A673 (cell line): ENCODE measurements around the gene TOMT. TPM values are rescaled to one million over a fixed set of nuclear protein-coding genes. Genes with fewer than 3 reads are reported as not detected.

ENCODE experiments used
- BruUV-seq: library from RNA; stranded (reverse); fragments of 400-500 nt; replicated peaks from 2 replicates; lab custom pipeline; 2021; lab: Mats Ljungman, UMichigan
- CTCF ChIA-PET: fragments of 300-600 bp; sonication (Branson Sonifier 250); formaldehyde crosslinking; loops from one replicate; lab custom pipeline; 2022; ENCODE audit warnings: antibody characterized with exemption; lab: Charles Lee
- POLR2A ChIA-PET: fragments of 300-600 bp; sonication (Branson Sonifier 250); formaldehyde crosslinking; loops from one replicate; lab custom pipeline; 2022; ENCODE audit warnings: antibody characterized with exemption; ENCODE audit not compliant: low non-redundant PET; lab: Charles Lee
- DNase-seq: peaks from one replicate; pipeline ENCODE4 v3.0.0-alpha.2; 2015; ENCODE audit warnings: low spot score
- H3K27ac ChIP-seq: fragments of 200-600 bp; sonication (generic); 2 replicates; pipeline ENCODE4 v1.5.1; 2016; ENCODE audit warnings: mixed run types, low read depth, mild to moderate bottlenecking, mixed read lengths, antibody characterized with exemption, low read length; ENCODE audit not compliant: poor library complexity, severe bottlenecking
- H3K27me3 ChIP-seq: fragments of 200-600 bp; sonication (generic); replicated peaks from 2 replicates; pipeline ENCODE4 v1.6.1; 2017; ENCODE audit warnings: mixed run types, low read depth, mild to moderate bottlenecking, mixed read lengths, antibody characterized with exemption, low read length; ENCODE audit not compliant: insufficient read depth, poor library complexity
- H3K36me3 ChIP-seq: fragments of 200-600 bp; sonication (generic); 2 replicates; pipeline ENCODE4 v1.6.1; 2016; ENCODE audit warnings: mixed run types, mild to moderate bottlenecking, mixed read lengths, antibody characterized with exemption, low read length; ENCODE audit not compliant: insufficient read depth, poor library complexity, severe bottlenecking
- H3K4me1 ChIP-seq: fragments of 200-600 bp; sonication (generic); 2 replicates; pipeline ENCODE4 v1.6.1; 2017; ENCODE audit warnings: mixed run types, mild to moderate bottlenecking, mixed read lengths, antibody characterized with exemption, low read length; ENCODE audit not compliant: insufficient read depth, poor library complexity, severe bottlenecking
- H3K4me3 ChIP-seq: fragments of 200-600 bp; sonication (generic); 2 replicates; pipeline ENCODE4 v1.5.1; 2016; ENCODE audit warnings: low read depth, mixed run types, mild to moderate bottlenecking, mixed read lengths, low read length; ENCODE audit not compliant: poor library complexity, severe bottlenecking
- H3K9me3 ChIP-seq: fragments of 200-600 bp; sonication (generic); 2 replicates; pipeline ENCODE4 v1.6.1; 2016; ENCODE audit warnings: mixed run types, low read depth, mild to moderate bottlenecking, mixed read lengths, antibody characterized with exemption, low read length; ENCODE audit not compliant: poor library complexity, severe bottlenecking
- EZH2 ChIP-seq: fragments of 200-600 bp; sonication (generic); IDR thresholded peaks from 2 replicates; pipeline ENCODE4 v1.6.1; 2017; ENCODE audit warnings: borderline replicate concordance, low read depth, mild to moderate bottlenecking, mixed read lengths, antibody characterized with exemption, low read length; ENCODE audit not compliant: poor library complexity, severe bottlenecking
- intact Hi-C: fragments of 100-400 bp; cut with micrococcal nuclease; formaldehyde crosslinking; loops from one replicate; pipeline ENCODE4 v1.10.0; 2022; ENCODE audit not compliant: unreplicated experiment
- total RNA-seq: library from RNA; stranded (reverse); gene quantifications from 2 replicates; pipeline ENCODE4 v1.2.3, GENCODE V29; 2021
- TF ChIP-seq, protein P1 (sequence below): fragments of 300-800, 200-600 bp; sonication (generic); conservative IDR thresholded peaks from 2 replicates; pipeline ENCODE4 v1.5.1; 2017; ENCODE audit warnings: low read depth, mild to moderate bottlenecking, antibody characterized with exemption, low read length, moderate library complexity, mixed read lengths

TOMT gene
- total RNA-seq, 1 experiment from 2014 or later, result not detected

DNA sequence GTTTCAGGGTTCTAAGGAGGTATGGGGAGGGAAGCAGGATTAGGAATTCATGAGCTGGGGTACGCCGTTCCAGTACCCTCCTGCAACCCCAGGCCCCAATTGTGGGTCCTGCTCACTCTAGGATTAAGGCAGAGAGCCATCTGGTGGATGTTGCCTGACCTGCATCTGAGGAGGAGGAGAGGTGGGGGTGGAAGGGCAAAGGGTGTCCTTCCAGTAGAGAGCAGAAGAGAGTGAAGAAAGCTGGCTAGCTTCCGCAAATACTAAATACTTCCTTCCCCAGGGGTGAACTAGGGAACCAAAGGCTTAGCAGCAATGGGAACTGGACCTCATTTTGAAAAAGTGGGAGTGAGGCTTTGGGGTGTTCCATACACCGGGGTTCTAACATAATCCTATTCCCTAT is 14.4 kb upstream of the TOMT start:
- no peaks in the 10 kb centered on the region for H3K9me3 ChIP-seq
- no peaks in the 10 kb centered on the region for H3K4me1 ChIP-seq
- H3K27ac ChIP-seq, result no peak overlapping the region
- intact Hi-C loops, result loop anchor here (1.0 to 2.0 kb wide), 2 partner anchors 66 to 114 kb away; no protein-coding TSS in a partner anchor
- ChIA-PET POLR2A (no interaction called here), CTCF (interaction anchor here (1.1 to 3.7 kb wide), 3 partner anchors 51 to 340 kb away, joined by 3 to 59 read pairs (median 5); no protein-coding TSS in a partner anchor)
- peaks cover 3% of the 10 kb centered on the region for H3K36me3 ChIP-seq
- BruUV-seq, result no TSS peak
- peak; percentile 81 for DNase-seq
- H3K27me3 ChIP-seq, result no peaks in the 10 kb centered on the region
- H3K4me3 ChIP-seq, result no peak overlapping the region
- no peak for TF ChIP-seq EZH2
- TF ChIP-seq, protein P1, sequence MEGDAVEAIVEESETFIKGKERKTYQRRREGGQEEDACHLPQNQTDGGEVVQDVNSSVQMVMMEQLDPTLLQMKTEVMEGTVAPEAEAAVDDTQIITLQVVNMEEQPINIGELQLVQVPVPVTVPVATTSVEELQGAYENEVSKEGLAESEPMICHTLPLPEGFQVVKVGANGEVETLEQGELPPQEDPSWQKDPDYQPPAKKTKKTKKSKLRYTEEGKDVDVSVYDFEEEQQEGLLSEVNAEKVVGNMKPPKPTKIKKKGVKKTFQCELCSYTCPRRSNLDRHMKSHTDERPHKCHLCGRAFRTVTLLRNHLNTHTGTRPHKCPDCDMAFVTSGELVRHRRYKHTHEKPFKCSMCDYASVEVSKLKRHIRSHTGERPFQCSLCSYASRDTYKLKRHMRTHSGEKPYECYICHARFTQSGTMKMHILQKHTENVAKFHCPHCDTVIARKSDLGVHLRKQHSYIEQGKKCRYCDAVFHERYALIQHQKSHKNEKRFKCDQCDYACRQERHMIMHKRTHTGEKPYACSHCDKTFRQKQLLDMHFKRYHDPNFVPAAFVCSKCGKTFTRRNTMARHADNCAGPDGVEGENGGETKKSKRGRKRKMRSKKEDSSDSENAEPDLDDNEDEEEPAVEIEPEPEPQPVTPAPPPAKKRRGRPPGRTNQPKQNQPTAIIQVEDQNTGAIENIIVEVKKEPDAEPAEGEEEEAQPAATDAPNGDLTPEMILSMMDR, result peak; percentile 91

DNA sequence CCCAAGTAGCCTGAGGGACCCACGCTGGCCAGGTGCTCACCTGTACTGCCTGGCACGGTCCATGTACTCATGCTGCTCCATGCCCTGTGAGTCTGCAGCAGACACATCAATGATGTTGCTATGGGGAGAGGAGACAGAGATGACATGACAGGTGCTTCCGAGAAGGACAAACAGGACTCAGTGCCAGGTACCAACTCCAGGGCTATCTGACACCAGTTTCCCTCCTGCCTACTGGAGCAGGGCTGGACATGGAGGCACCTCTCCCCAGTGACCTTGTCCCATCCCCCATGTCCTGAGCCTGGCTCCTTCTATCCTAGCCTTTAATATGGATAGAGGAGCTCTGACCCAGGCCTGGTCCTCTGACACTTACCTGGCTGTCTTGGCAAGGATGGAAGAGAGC is 7.0 kb upstream of the TOMT start:
- H3K27ac ChIP-seq, result no peak overlapping the region
- BruUV-seq, result no TSS peak
- ChIA-PET POLR2A (no interaction called here), CTCF (no interaction called here)
- no peaks in the 10 kb centered on the region for H3K27me3 ChIP-seq
- DNase-seq, result no peak
- peaks cover 24% of the 10 kb centered on the region for H3K36me3 ChIP-seq
- H3K4me1 ChIP-seq, result peaks cover 13% of the 10 kb centered on the region
- H3K4me3 ChIP-seq, result no peak overlapping the region
- intact Hi-C loops, result no loop called here
- TF ChIP-seq, protein P1, result no peak
- no peak for TF ChIP-seq EZH2
- H3K9me3 ChIP-seq, result no peaks in the 10 kb centered on the region

- DNase-seq, result no peak
- ChIA-PET CTCF (interaction anchor here (0.6 kb wide), 1 partner anchor 68 kb away, joined by 5 read pairs; no protein-coding TSS in a partner anchor), POLR2A (no interaction called here)
- Histone ChIP-seq H3K36me3 (peaks cover 21% of the 10 kb centered on the region), H3K4me1 (peaks cover 14% of the 10 kb centered on the region), H3K27ac (no peak overlapping the region), H3K9me3 (no peaks in the 10 kb centered on the region), H3K4me3 (no peak overlapping the region), H3K27me3 (no peaks in the 10 kb centered on the region)
- intact Hi-C loops, result no loop called here
- no TSS peak for BruUV-seq
- no peak for TF ChIP-seq EZH2
- TF ChIP-seq, protein P1, result no peak
Measured at GRCh38 chr11:72100009-72100408, 5.7 kb upstream of the TOMT start.
